GM21529 (cell line): ENCODE measurements around the gene VANGL1.

ENCODE experiments used
- ATAC-seq: cut with Tn5 transposase; IDR thresholded peaks from one replicate; pipeline ENCODE4 v1.9.1; 2021; ENCODE audit not compliant: unreplicated experiment

Gene VANGL1

GRCh38 chr1:115701090-115701489, 59.3 kb downstream of the VANGL1 start:
- ATAC-seq: no peak

GRCh38 chr1:115702959-115703358, 61.2 kb downstream of the VANGL1 start:
- no peak for ATAC-seq

DNA sequence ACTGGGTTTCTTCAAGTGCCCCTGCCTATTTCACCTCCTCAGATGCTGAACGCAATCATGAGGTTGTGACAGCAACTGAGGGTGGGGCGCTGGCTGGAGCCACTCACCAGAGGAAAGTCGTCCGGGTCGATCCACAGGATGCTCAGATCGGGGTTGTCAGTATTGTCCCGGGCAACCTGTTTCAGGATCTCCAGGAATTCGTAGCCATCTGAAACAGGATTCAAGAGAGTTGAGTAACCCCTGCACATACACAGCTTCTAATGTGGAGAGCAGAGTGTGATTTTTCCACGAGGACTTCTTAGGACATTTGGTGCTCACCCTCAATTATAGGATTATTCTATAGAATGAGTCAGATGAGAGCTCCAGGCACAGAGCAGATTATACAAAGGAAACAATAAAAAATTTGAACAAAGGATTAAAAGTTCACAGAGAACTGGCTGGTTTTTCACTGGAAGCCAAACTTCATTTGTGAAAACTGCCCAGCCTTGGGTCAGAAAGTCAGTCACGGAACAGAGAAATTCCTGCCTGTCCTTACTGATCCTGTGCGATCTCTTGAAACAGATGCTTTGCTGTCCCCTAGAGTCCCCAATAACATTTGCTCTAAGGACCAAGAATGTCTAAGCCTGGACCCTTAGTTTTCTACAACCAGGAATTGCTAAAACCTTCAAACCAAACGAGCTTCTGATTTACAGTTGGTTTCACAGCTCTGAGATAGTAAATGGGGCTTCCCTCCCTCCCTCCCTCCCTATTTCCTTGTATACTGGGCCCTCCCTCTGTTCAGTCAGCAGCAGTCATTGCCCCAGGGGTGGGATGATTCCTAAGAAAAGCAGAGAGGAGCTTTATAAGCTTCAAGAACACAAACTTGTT, 63.5 kb downstream of the VANGL1 start:
- ATAC-seq: no peak

DNA sequence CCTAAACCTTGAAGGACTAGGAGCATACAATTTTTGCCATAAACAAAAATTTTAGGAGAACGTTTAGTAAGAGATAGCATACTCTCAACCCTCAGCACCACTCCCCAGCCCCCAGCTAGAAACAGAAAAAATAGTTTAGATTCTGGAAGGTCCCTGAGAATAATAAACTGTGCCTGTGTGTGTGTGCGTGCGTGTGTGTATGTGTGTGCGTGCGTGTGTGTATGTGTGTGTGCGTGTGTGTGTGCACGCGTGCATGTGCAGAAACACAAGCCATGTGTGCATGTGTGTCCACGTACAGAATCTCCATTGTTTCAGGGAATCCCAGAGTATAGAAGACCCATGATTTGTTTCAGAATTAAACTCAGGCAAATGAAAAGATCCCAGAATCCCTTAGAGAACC, 64.2 kb downstream of the VANGL1 start:
- ATAC-seq: no peak

DNA sequence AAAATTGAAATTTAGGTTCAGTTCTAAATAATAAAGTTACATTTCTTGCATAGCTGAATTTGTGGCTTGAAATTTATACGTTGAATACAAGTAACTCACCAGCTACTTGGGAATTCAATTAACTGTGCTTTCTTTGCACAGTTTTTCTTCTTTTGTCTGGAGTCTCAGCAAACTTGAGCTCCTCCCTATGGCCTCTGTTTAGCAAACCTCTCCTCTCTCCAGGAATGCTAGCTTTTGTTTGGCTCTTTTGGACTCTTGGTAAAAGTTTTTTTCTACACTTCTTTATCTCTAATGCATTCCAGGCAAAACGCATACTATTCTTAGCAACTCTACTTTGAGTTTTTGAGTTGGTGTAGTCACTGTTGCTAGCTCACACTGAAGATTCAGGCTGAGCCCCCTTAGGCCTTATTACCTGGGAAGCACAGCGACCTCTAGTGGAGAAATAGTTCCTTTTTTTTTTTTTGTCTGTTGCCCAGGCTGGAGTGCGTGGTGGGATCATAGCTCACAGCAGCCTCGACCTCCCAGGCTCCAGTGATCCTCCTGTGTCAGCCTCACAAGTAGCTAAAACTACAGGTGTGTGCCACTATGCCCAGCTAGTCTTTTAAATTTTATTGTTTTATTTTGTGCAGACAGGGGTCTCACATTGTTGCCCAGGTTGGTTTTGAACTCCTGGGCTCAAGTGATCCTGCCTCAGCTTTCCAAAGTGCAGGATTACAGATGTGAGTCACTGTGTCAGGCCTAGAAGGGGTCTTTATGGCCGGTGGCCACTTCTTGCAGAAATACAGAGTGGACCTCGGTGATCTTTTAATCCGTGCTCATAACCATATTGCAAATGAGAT, 65.0 kb downstream of the VANGL1 start:
- no peak for ATAC-seq

DNA sequence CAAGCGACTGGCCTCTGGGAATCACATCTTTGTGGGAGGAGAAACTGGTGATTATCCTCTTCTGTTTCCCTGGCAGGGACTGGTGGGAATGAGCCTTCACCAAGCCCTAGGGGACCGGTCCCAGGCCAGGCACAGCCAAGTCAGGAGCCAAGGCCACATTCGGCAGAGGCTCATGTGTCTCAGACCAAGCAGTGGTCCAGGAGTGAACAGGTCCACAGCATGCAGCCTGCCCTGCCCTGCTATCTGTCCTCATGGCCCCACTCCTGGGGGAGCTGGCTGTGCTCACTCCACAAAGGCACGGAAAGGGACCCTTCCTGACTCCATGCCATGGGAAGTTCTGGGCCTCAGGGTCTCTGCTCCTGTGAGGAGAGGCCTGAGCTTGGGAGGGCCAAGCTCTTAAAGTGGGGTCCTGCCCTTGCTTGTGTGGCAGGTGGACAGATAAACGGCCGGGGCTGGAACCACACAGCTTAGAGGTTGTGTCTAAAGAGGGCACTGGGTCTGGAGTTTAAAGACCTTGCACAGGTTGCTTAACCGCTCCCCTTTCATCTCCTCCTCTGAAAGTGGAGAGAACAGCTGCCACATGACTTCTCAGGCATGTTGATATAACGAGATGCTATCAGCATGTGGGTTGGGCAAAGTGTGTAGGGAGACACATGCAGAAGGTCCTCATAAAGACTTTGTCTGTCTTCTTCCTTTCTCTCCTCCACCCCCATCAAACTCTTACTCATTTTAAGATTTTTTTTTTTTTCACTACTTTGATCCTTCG, 69.3 kb downstream of the VANGL1 start:
- no peak for ATAC-seq

- no peak for ATAC-seq
These were observed 71.3 kb downstream of the VANGL1 start for GRCh38 chr1:115712911-115713609.

GRCh38 chr1:115713906-115714305, 72.1 kb downstream of the VANGL1 start:
- ATAC-seq: no peak

- ATAC-seq: no peak
These were observed 72.9 kb downstream of the VANGL1 start for GRCh38 chr1:115714572-115715141.

DNA sequence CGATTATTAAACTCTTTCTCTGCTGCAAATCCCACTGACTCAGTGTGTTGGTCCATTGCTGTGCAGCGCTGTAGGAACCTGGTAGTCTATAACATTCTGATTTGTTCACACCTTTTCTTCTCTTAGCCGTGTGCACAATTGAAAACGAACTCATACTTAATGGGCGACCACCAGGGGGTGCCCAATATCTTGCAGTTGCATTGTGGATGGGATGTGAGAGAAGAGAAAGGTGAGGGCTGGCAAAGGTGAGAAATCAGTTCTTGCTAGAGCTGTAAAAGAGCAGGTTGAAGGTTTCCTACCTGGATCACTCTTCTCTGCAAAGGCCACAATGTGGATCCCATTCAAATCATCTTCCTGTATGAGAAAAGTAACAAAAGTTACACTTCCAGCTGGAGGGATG, 75.8 kb downstream of the VANGL1 start:
- ATAC-seq: no peak

DNA sequence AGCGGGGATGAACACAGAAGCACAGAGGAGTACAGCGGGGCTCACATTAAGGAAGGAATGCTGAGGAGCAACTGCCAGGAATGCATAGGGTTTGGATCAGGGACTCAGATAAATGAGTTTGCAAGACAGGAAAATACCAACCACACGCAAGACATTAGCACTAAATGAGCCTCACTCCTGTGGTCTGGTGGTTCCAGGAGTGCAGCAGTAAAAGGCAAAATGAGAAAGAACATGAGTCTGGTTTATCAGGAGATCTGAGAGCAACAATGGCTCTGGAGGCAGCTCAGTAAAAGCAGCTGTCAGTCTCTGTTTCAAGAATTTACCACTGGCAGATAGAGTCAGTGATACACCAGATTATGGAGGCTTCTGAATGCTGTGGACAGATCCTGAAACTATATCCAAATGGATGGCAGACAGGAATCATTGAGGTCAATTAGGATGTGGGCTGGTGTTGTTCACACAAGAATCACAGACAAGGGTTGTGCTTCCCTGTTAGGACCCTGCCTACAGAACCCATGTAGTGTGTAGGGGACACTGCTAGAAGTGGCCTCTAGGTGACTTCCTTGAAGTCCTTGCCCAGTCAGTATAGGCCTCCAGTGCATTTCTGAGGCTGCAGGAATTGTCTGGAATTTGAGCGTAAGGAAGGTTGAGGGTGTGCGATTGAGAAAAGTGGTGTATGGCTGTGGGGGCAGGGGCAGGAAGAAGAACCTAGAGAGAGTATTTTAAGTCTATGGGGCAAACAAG, 76.4 kb downstream of the VANGL1 start:
- ATAC-seq: no peak

DNA sequence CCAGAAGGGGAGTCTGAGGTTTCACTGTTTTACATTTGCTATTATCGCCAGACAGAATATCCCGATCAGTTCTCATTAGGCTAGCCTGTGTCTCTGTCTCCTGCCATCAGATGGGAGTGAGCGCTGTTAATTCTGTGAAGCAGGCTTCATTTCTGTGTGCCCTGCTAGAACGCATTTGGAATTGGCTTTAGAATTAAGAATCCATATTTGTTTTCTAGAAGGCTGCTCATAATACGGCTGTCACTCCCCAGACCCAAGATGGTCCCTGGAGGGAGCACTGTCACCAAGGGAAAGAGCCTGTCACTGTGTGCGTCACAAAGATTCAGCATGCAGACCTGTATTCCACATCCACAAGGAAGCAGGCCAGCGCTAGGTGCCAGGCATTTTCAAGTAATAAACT, 77.5 kb downstream of the VANGL1 start:
- no peak for ATAC-seq

- no peak for ATAC-seq
These were observed 80.5 kb downstream of the VANGL1 start for GRCh38 chr1:115722221-115722620.

DNA sequence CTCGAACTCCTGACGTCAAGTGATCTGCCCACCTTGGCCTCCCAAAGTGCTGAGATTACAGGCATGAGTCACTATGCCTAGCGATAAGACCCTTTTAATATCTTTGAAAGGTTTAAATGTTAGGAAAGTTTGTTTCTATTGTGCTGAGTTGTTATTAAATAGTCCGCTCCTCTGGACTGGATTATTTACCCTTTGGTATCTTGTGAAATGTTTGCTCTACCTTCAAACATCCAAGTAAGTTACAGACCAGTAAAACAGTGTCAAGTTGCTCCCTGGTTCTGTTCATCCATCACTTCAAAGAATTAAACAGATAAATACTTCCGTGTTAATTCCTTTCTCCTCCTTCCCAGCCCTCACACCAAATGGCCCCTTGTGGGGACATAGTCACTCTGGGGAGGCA, 82.0 kb downstream of the VANGL1 start:
- no peak for ATAC-seq

GRCh38 chr1:115725600-115725999, 83.8 kb downstream of the VANGL1 start:
- no peak for ATAC-seq

DNA sequence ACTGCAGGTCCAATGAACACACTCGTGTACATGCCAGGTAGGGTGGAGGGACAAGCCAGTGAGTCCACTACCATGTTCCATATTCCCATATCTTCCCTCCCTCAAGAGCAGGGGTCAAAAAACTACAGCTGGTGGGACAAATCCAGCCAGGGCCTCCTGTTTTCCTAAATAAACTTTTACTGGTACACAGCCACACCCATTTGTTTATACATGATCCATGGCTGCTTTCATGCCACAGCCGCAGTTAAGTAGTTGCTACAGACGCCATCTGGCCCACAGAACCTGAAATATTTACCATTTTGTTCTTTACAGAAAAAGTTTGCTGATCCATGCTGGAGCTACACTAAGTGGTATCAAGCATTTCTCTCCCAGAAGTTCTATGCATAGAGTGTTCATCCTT, 84.4 kb downstream of the VANGL1 start:
- no peak for ATAC-seq

- no peak for ATAC-seq
These were observed 84.8 kb downstream of the VANGL1 start for GRCh38 chr1:115726570-115726969.

GRCh38 chr1:115727706-115728249, 86.0 kb downstream of the VANGL1 start:
- no peak for ATAC-seq

- ATAC-seq: no peak
These were observed 86.6 kb downstream of the VANGL1 start for GRCh38 chr1:115728341-115728740.
